Activated CD4-positive, alpha-beta memory T cell treated with anti-CD3 and anti-CD28 coated beads, Interleukin-2, amount 10 ng/mL, durations not matched to agents 7 days and 5 days (primary cell): Measurements from ENCODE around the gene TMEM119. TPM values are rescaled to one million over a fixed set of nuclear protein-coding genes. Genes with fewer than 3 reads are reported as not detected.
"Not testable (repeated sequence)": the region's sequence is repeated elsewhere in the genome, so short reads cannot be mapped to it uniquely, and the experiment has no call there.

ENCODE experiments used
- CTCF ChIA-PET: fragments of 350-600 bp; sonication (Branson Sonifier 250); formaldehyde crosslinking; loops from one replicate; lab custom pipeline; 2021; ENCODE audit warnings: antibody characterized with exemption, inconsistent platforms; lab: Charles Lee
- POLR2A ChIA-PET: fragments of 350-600 bp; sonication (Branson Sonifier 250); formaldehyde crosslinking; loops from one replicate; lab custom pipeline; 2021; ENCODE audit warnings: antibody characterized with exemption; lab: Charles Lee
- DNase-seq: peaks from one replicate; pipeline ENCODE4 v3.0.0-alpha.2; 2020
- H3K27ac Mint-ChIP-seq: one replicate; pipeline ENCODE4 v1.8.0; 2021; ENCODE audit warnings: mild to moderate bottlenecking, mixed read lengths
- H3K27me3 Mint-ChIP-seq: one replicate; pipeline ENCODE4 v1.8.0; 2021; ENCODE audit warnings: mixed read lengths
- H3K36me3 Mint-ChIP-seq: one replicate; pipeline ENCODE4 v1.8.0; 2021; ENCODE audit warnings: low read depth, mixed read lengths
- H3K4me1 Mint-ChIP-seq: one replicate; pipeline ENCODE4 v1.8.0; 2021; ENCODE audit warnings: mixed read lengths
- H3K4me3 Mint-ChIP-seq: one replicate; pipeline ENCODE4 v1.8.0; 2021; ENCODE audit warnings: mild to moderate bottlenecking, mixed read lengths
- H3K9me3 Mint-ChIP-seq: one replicate; pipeline ENCODE4 v1.8.0; 2021; ENCODE audit warnings: mixed read lengths
- total RNA-seq, 2 experiments: library from RNA; stranded (reverse); gene quantifications; one replicate each; pipeline ENCODE4 v1.2.3, GENCODE V29; 2021

Gene TMEM119
- total RNA-seq, 2 experiments from 2014 or later: 0.80 to 1.0 TPM

DNA sequence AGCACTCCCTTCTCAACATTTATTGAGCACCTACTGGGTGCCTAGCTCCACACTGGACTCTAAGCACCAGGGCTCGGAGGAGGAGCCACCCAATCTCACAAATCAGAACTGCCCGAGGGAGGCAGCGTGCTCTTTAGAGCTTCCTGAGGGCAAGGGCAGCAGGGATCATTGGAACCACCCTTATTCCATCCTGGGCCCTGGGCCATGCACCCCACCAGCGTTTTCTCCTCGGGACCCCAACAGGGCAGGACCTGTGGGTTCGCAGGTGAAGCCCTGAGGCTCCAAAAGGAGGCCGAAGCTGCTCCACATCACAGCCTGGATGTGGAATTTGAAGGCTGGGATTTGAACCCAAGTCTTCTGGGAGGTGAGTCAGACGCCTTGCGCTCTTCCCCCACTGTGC, 15.4 kb downstream of the TMEM119 start:
- Mint-ChIP-seq H3K4me3 (no peak overlapping the region), H3K27me3 (peaks cover 5% of the 10 kb centered on the region), H3K36me3 (no peaks in the 10 kb centered on the region), H3K27ac (no peak overlapping the region), H3K4me1 (peaks cover 6% of the 10 kb centered on the region), H3K9me3 (peaks cover 6% of the 10 kb centered on the region)
- CTCF ChIA-PET: interaction anchor here (0.6 to 1.9 kb wide), 2 partner anchors 35 to 219 kb away, joined by 4 to 6 read pairs; no protein-coding TSS in a partner anchor
- POLR2A ChIA-PET: no interaction called here
- DNase-seq: no peak

DNA sequence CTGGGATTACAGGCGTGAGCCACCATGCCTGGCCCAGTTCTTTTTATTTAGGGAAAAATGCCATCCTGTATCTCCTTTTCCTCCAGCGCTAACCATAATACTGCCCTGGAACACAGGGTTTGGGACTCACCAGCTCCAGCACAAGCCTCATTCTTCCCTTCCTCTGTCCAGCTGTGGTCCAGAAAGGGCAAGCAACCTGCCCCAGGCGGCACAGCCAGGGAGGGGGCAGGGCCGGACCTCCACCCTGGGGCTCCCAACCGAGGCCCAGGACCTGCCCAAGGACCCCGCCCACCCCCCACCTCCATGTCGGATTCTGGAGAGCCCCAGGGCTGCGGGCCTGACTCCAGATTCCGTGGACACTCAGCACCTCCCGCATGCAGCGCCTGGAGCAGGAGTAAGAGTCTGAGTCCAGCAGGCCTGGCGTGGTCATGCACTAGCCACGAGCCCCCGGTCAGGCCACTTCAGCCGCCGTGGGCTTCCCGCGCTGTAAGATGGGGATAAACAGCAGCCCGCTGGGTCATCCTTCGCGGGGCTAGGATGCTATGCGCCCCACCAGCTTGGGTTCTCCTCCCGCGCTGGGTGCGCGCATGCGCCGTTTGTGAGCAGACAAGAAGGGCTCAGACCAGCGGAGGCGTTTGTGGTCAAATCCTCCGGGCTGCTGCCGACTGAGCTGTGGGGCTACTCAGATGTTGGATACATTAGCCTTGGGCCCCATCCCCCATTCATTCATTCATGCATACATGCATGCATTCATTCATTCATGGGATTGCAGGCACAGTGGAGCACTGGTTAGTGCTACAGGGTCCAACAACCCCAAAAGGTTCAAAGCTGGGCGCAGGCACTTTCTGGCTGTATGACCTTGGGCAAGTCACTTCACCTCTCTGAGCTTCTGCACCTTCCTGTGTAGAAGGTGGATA, 16.3 kb downstream of the TMEM119 start:
- Mint-ChIP-seq H3K4me3 (no peak overlapping the region), H3K9me3 (peaks cover 6% of the 10 kb centered on the region), H3K27me3 (peaks cover 5% of the 10 kb centered on the region), H3K27ac (no peak overlapping the region), H3K4me1 (peaks cover 6% of the 10 kb centered on the region), H3K36me3 (no peaks in the 10 kb centered on the region)
- DNase-seq: no peak
- ChIA-PET CTCF (interaction anchor here (1.9 kb wide), 1 partner anchor 36 kb away, joined by 6 read pairs; no protein-coding TSS in a partner anchor), POLR2A (no interaction called here)

DNA sequence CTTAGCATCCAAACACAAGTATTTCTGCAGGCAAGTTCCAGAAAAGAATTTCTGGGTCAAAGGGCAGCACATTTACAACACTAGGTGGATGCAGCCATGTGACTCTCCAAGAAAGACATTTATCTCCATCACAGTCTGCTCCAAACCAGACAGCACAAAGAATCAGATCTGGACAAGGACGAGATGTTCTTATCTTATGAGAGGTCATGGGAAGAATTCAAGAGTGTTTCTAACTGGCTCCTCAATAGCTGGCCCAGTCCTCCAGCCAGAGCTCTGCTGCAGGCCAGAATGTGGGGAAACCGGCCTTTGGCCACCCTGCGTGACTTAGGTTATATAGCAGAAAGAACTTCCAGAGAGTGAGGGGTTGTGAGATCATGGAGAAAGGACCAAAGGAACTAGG, 17.4 kb downstream of the TMEM119 start:
- no peak overlapping the region for H3K27ac Mint-ChIP-seq
- H3K27me3 Mint-ChIP-seq: peaks cover 5% of the 10 kb centered on the region
- ChIA-PET CTCF (no interaction called here), POLR2A (no interaction called here)
- H3K4me1 Mint-ChIP-seq: peaks cover 10% of the 10 kb centered on the region
- no peak for DNase-seq
- H3K9me3 Mint-ChIP-seq: peaks cover 6% of the 10 kb centered on the region
- no peak overlapping the region for H3K4me3 Mint-ChIP-seq
- H3K36me3 Mint-ChIP-seq: no peaks in the 10 kb centered on the region

DNA sequence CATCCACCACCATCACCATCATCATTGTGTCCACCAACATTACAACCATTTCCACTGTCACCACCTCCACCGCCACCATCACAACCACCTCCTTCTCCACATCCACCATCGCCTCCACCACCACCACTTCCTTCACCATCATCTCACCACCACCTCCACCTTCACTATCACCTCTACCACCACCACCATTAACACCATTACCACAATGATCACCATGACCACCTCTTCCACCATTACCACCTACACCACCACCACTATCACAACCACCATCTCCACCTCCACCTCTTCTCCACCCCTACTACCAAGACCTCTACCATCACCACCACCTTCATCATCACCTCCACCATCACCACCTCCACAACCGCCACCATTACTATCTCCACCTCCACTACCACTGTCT, 19.1 kb downstream of the TMEM119 start:
- peak overlapping the region; percentile 9 for H3K27ac Mint-ChIP-seq
- H3K36me3 Mint-ChIP-seq: no peaks in the 10 kb centered on the region
- no peak for DNase-seq
- ChIA-PET CTCF (no interaction called here), POLR2A (no interaction called here)
- H3K4me3 Mint-ChIP-seq: peak overlapping the region; percentile 21
- peaks cover 6% of the 10 kb centered on the region for H3K9me3 Mint-ChIP-seq
- peaks cover 25% of the 10 kb centered on the region for H3K4me1 Mint-ChIP-seq
- H3K27me3 Mint-ChIP-seq: peaks cover 3% of the 10 kb centered on the region

DNA sequence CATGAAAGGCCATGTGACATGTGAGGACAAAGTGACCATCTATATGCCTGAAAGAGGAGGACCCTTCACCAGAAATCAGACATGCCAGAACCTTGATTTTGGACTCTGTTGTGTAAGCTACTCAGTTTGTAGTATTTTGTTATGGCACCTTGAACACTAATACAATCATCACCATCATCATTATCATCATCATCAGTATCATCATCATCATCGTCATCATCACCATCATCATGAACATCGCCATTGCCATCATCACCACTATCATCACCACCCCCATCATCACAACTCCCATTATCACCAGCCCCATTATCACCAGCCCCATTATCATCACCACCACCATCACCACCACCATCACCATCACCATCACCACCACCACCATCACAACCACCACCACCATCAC, 19.6 kb downstream of the TMEM119 start:
- H3K9me3 Mint-ChIP-seq: peaks cover 6% of the 10 kb centered on the region
- CTCF ChIA-PET: interaction anchor here (0.7 to 1.3 kb wide), 2 partner anchors 15 to 40 kb away, joined by 3 to 5 read pairs; no protein-coding TSS in a partner anchor

DNA sequence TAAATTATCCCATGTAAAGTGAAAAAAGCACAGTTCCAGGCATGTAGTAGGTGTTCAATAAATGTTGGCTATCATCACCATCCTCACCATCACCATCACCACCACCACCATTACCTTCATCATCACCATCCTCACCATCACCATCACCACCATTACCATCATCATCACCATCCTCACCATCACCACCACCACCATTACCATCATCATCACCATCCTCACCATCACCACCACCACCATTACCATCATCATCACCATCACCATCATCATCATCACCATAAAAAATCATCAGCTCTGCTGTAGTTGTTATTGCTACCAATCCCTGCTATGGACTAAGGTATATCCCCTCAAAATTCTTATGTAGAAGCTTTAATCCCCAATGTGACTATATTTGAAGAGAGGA, 20.4 kb downstream of the TMEM119 start:
- Mint-ChIP-seq H3K4me1 (peaks cover 37% of the 10 kb centered on the region), H3K27ac (no peak overlapping the region), H3K9me3 (peaks cover 6% of the 10 kb centered on the region), H3K27me3 (peaks cover 3% of the 10 kb centered on the region), H3K4me3 (no peak overlapping the region), H3K36me3 (no peaks in the 10 kb centered on the region)
- CTCF ChIA-PET: interaction anchor here (0.5 to 1.3 kb wide), 4 partner anchors 16 to 535 kb away, joined by 3 to 5 read pairs (median 3); no protein-coding TSS in a partner anchor
- POLR2A ChIA-PET: interaction anchor here (0.6 to 1.0 kb wide), 2 partner anchors 9 to 56 kb away, joined by 3 to 4 read pairs; no protein-coding TSS in a partner anchor
- no peak for DNase-seq

More for the DNA sequence above, 19.6 kb downstream of the TMEM119 start:
- peaks cover 29% of the 10 kb centered on the region for H3K4me1 Mint-ChIP-seq
- no peak overlapping the region for H3K4me3 Mint-ChIP-seq
- H3K27ac Mint-ChIP-seq: no peak overlapping the region
- H3K27me3 Mint-ChIP-seq: peaks cover 3% of the 10 kb centered on the region
- no peak for DNase-seq
- POLR2A ChIA-PET: interaction anchor here (1.0 kb wide), 1 partner anchor 55 kb away, joined by 4 read pairs; no protein-coding TSS in a partner anchor
- H3K36me3 Mint-ChIP-seq: no peaks in the 10 kb centered on the region

DNA sequence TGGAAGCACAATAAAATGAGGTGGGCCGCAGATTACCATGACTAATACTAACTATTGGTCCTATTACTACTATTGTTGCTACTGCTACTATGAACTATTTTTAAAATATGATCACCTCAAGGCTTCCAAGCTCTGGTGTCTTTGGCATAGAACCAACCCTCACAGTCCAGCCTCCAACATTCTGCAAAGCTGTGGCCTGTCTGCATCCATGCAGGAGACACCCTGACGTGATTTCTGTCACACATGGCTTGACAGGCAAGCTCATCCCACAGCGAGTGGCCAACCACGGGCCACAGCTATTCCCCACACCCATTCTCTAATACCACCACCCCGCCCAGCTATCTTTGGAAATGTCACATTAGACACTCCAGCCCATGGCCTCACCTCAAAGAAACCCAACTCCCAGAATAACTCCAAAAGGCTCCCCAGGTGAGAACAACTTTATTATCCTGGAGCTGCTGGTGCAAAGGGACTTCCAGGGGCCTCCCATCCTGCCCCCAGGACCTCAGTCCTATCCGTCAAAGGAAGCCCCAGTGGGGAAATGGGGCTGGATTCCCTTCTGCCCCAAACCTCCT, 21.1 kb downstream of the TMEM119 start:
- H3K27ac Mint-ChIP-seq: no peak overlapping the region
- H3K36me3 Mint-ChIP-seq: no peaks in the 10 kb centered on the region
- CTCF ChIA-PET: interaction anchor here (0.6 to 1.3 kb wide), 2 partner anchors 41 to 536 kb away, joined by 3 to 5 read pairs; no protein-coding TSS in a partner anchor
- POLR2A ChIA-PET: interaction anchor here (0.8 to 2.1 kb wide), 2 partner anchors 8 to 15 kb away, joined by 4 to 6 read pairs; partner anchors contain the start of gene ISCU
- no peak for DNase-seq
- H3K9me3 Mint-ChIP-seq: peaks cover 6% of the 10 kb centered on the region
- peaks cover 43% of the 10 kb centered on the region for H3K4me1 Mint-ChIP-seq
- H3K27me3 Mint-ChIP-seq: peaks cover 3% of the 10 kb centered on the region
- no peak overlapping the region for H3K4me3 Mint-ChIP-seq

DNA sequence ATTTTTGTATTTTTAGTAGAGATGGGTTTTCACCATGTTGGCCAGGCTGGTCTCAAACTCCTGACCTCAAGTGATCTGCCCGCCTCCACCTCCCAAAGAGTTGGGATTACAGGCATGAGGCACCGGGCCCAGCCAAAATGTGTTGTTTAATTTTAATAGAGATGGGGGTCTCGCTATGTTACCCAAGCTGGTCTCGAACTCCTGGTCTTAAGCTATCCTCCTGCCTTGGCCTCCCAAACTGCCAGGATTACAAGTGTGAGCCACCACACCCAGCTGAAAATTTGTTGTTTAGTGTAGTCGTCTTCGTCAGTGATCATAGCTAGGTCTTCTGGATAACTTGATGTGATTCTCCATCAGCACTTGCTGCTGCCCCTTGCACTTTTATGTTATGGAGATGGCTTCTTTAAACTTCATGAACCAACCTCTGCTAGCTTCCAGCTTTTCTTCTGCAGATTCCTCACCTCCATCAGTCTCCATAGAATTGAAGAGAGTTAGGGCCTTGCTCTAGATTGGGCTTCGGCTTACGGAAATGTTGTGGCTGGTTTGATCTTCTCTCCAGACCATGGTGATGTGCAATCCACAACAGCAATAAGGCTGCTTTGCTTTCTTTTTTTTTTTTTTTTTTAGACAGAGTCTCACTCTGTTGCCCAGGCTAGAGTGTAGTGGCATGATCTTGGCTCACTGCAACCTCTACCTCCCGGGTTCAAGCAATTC, 22.5 kb downstream of the TMEM119 start:
- no peak overlapping the region for H3K4me3 Mint-ChIP-seq
- DNase-seq: no peak

DNA sequence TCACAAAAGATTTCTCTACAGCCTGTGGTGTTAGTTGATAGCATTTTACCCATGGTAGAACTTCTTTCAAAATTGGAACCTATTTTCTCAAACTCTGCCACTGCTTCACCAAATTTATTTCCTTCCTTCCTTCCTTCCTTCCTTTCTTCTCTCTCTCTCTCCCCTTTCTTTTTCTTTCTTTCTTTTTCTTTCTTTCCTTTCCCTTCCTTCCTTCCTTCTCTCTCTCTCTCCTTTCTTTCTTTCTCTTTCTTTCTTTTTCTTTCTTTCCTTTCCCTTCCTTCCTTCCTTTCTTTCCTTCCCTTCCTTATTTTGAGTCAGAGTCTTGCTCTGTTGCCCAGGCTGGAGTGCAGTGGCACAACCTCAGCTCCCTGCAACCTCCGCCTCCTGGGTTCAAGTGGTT, 23.6 kb downstream of the TMEM119 start:
- H3K36me3 Mint-ChIP-seq, H3K27me3 Mint-ChIP-seq, H3K27ac Mint-ChIP-seq, H3K9me3 Mint-ChIP-seq, DNase-seq, H3K4me3 Mint-ChIP-seq: not testable (repeated sequence)
- CTCF ChIA-PET: interaction anchor here (1.7 kb wide), 1 partner anchor 43 kb away, joined by 11 read pairs; no protein-coding TSS in a partner anchor
- peaks cover 58% of the 10 kb centered on the region for H3K4me1 Mint-ChIP-seq
- POLR2A ChIA-PET: interaction anchor here (0.6 kb wide), 1 partner anchor 56 kb away, joined by 5 read pairs; no protein-coding TSS in a partner anchor

More for the DNA sequence above, 22.5 kb downstream of the TMEM119 start:
- H3K9me3 Mint-ChIP-seq: peaks cover 6% of the 10 kb centered on the region
- ChIA-PET CTCF (interaction anchor here (1.2 to 1.7 kb wide), 2 partner anchors 42 to 89 kb away, joined by 4 to 11 read pairs; no protein-coding TSS in a partner anchor), POLR2A (interaction anchor here (1.3 to 2.1 kb wide), 2 partner anchors 13 to 57 kb away, joined by 5 to 6 read pairs; partner anchors contain the start of gene ISCU)
- H3K36me3 Mint-ChIP-seq: peaks cover 4% of the 10 kb centered on the region
- peaks cover 3% of the 10 kb centered on the region for H3K27me3 Mint-ChIP-seq
- H3K27ac Mint-ChIP-seq: no peak overlapping the region
- peaks cover 50% of the 10 kb centered on the region for H3K4me1 Mint-ChIP-seq

DNA sequence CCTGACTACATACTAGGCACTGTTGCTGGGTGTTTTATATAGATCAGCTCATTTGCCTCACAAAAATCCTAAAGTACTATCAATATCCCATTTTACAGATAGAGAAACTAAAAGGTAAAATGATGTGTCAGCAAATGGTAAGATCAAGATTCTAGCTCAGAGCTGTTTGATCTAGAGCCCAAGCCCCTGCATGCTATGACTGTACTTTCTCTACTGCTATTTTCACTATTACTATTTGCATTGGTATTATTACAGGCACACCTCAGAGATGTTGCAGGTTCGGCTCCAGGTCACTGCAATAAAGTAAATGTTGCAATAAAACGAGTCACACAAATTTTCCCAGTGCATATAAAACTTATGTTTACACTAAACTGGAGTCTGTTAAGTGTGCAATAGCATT, 24.6 kb downstream of the TMEM119 start:
- Mint-ChIP-seq H3K9me3 (no peaks in the 10 kb centered on the region), H3K27me3 (peaks cover 3% of the 10 kb centered on the region), H3K27ac (no peak overlapping the region), H3K36me3 (peaks cover 15% of the 10 kb centered on the region), H3K4me1 (peaks cover 61% of the 10 kb centered on the region), H3K4me3 (no peak overlapping the region)
- ChIA-PET POLR2A (interaction anchor here (1.0 to 15.5 kb wide), 4 partner anchors 12 to 59 kb away, joined by 4 to 385 read pairs (median 4); partner anchors contain the start of genes SART3 and SELPLG), CTCF (interaction anchor here (0.7 to 7.3 kb wide), 4 partner anchors 13 to 113 kb away, joined by 3 to 86 read pairs (median 4); partner anchors contain the start of gene SART3)
- DNase-seq: no peak

DNA sequence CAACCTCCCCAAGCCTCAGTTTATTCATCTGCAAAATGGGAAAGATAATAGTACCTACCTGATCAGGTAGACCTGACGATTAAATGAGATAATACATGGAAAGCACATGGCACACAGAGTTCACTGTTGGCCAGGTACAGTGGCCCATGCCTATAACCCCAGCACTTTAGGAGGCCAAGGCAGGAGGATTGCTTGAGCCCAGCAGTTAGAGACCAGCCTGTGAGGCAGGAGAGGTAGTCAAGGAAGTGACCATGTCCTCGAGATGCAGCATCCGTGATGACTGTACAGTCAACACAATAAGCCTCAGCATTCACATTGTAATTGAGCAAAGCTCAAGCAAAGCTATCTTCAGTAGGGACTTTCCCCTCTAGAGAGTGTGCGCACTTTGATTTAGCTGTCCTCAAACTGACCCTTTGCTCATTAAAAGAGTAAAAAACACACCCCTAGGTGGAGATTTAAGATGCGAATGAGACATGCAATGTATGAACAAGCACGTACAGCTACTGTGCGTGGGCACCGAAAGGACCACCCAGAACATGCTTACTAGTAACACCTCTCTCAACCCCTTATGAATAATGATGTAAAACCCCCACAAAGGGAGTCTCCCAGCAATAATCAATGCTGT, 25.6 kb downstream of the TMEM119 start:
- H3K27me3 Mint-ChIP-seq: peaks cover 3% of the 10 kb centered on the region
- DNase-seq: no peak
- no peak overlapping the region for H3K27ac Mint-ChIP-seq
- no peaks in the 10 kb centered on the region for H3K9me3 Mint-ChIP-seq
- ChIA-PET POLR2A (interaction anchor here (1.4 to 15.5 kb wide), 4 partner anchors 11 to 60 kb away, joined by 3 to 385 read pairs (median 4); partner anchors contain the start of genes SART3 and SELPLG), CTCF (interaction anchor here (1.2 to 7.3 kb wide), 4 partner anchors 12 to 95 kb away, joined by 3 to 86 read pairs (median 4); partner anchors contain the start of gene SART3)
- H3K4me3 Mint-ChIP-seq: no peak overlapping the region
- peaks cover 71% of the 10 kb centered on the region for H3K4me1 Mint-ChIP-seq
- peaks cover 23% of the 10 kb centered on the region for H3K36me3 Mint-ChIP-seq
